DMS114 treated with DMSO at 0.1 percent for 48 hours (cell line): ENCODE data around the gene DCAF5.
"Not testable (repeated sequence)": the region's sequence is repeated elsewhere in the genome, so short reads cannot be mapped to it uniquely, and the experiment has no call there.

Source experiments
- DNase-seq: peaks from one replicate; lab custom pipeline; 2025; ENCODE audit not compliant: unreplicated experiment; lab: John Stamatoyannopoulos, UW

DCAF5 gene

GRCh38 chr14:69101331-69101826, 51.5 kb downstream of the DCAF5 start:
- no peak for DNase-seq

- DNase-seq: no peak
These were observed 54.9 kb downstream of the DCAF5 start for GRCh38 chr14:69097974-69098373.

GRCh38 chr14:69096781-69097475, 56.0 kb downstream of the DCAF5 start:
- DNase-seq: no peak

- no peak for DNase-seq
These were observed 56.7 kb downstream of the DCAF5 start for GRCh38 chr14:69096246-69096645.

- no peak for DNase-seq
These were observed 58.4 kb downstream of the DCAF5 start for GRCh38 chr14:69094481-69094880.

GRCh38 chr14:69093631-69094421, 59.1 kb downstream of the DCAF5 start:
- DNase-seq: no peak

GRCh38 chr14:69092840-69093422, 60.0 kb downstream of the DCAF5 start:
- DNase-seq: no peak

- no peak for DNase-seq
These were observed 61.2 kb downstream of the DCAF5 start for GRCh38 chr14:69091695-69092094.

GRCh38 chr14:69091006-69091405, 61.9 kb downstream of the DCAF5 start:
- DNase-seq: no peak

- no peak for DNase-seq
These were observed 62.6 kb downstream of the DCAF5 start for GRCh38 chr14:69090187-69090789.

GRCh38 chr14:69089046-69089445, 63.9 kb downstream of the DCAF5 start:
- no peak for DNase-seq

- no peak for DNase-seq
These were observed 64.3 kb downstream of the DCAF5 start for GRCh38 chr14:69088586-69088985.

- no peak for DNase-seq
These were observed 65.9 kb downstream of the DCAF5 start for GRCh38 chr14:69087061-69087461.

GRCh38 chr14:69086537-69086936, 66.4 kb downstream of the DCAF5 start:
- no peak for DNase-seq

GRCh38 chr14:69084023-69084422, 68.9 kb downstream of the DCAF5 start:
- DNase-seq: no peak

GRCh38 chr14:69083181-69083580, 69.7 kb downstream of the DCAF5 start:
- no peak for DNase-seq

- no peak for DNase-seq
These were observed 71.6 kb downstream of the DCAF5 start for GRCh38 chr14:69081271-69081670.

- DNase-seq: no peak
These were observed 73.2 kb downstream of the DCAF5 start for GRCh38 chr14:69079747-69080146.

- no peak for DNase-seq
These were observed 73.7 kb downstream of the DCAF5 start for GRCh38 chr14:69079188-69079742.

GRCh38 chr14:69077841-69078240, 75.1 kb downstream of the DCAF5 start:
- DNase-seq: no peak

GRCh38 chr14:69077185-69077584, 75.7 kb downstream of the DCAF5 start:
- not testable (repeated sequence) for DNase-seq
